ENCODE data around the gene ALDH3A2. TPM values are rescaled to one million over a fixed set of nuclear protein-coding genes. Genes with fewer than 3 reads are reported as not detected.
"Not testable (repeated sequence)": the region's sequence is repeated elsewhere in the genome, so short reads cannot be mapped to it uniquely, and the experiment has no call there.

The ALDH3A2 gene
- total RNA-seq, 1 donor from 2014 or later = 60.4 TPM

DNA sequence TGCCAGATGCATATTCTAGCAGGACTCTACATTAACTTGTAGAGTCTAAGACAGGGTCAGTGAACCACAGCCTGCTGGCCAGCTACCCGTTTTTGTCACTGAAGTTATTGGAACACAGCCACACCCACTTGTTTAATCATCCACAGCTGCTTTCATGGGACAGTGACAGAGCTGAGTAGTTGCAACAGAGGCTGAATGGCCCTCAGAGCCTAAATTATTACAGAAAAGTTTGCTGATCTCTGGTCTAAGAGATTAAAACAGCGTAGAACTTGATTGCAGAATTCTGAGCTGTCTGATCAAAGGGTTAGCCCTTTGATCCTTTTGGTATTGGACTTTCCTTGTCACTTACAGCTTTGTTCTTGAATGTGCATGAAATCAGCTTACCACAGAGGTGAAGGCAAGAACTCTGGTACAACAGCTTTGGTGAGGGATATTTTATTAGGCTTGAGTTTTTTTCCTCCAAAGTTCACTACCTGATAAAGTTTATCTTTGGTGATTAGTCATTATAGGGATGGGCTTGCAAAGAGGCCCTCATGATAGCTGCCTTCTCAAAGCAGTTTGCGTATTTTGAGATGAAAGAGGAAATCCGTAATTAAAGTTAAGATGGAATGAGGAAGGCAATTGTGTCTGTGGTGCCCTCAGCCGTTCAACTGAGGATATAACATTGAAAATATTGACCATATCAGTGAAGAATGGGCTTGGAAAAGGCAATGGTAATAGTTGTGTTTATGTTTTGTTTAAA, 23.6 kb downstream of the ALDH3A2 start:
- DNase-seq (peak; percentile 68), ATAC-seq (peak; percentile 98)
- intact Hi-C loops (cut with micrococcal nuclease) = no loop called here

DNA sequence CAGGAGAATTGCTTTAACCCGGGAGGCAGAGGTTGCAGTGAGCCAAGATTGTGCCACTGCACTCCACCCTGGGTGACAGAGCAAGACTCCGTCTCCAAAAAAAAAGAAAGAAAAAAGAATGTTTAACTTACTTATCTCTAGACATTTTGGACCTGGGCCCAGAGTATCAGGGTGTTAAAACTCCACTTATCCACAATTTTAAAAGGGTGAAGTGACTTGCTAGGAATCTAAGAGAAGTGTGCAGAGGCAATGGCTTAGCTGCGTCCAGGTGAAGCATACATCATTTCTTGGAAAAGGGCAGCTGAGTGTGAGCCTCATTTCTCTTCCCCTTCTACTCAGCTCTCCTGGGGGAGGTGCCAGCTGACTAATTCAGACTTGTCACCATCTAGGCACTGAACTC, 25.1 kb downstream of the ALDH3A2 start:
- ATAC-seq = no peak
- DNase-seq = no peak
- intact Hi-C loops (cut with micrococcal nuclease) = no loop called here

DNA sequence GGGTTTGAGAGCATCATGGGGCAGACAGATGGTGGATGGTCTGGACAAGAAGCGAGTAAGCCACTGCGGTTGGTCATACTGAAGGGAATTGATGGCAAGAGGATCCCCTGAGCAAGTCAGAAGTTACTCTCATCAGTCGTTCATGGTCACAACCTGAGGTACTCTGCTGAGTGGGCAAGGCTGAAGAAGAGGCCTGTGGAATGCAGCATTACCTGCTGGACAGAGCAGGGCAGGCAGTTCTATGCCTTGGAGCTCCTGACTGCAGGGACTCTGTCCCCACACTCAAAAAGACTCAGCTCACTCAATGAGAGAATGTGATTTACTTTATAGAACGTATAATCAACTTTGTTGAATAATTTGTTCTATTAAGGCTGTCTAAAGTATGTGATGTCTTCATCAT, 28.3 kb downstream of the ALDH3A2 start:
- intact Hi-C loops (cut with micrococcal nuclease) = no loop called here
- no peak for DNase-seq
- ATAC-seq = no peak

DNA sequence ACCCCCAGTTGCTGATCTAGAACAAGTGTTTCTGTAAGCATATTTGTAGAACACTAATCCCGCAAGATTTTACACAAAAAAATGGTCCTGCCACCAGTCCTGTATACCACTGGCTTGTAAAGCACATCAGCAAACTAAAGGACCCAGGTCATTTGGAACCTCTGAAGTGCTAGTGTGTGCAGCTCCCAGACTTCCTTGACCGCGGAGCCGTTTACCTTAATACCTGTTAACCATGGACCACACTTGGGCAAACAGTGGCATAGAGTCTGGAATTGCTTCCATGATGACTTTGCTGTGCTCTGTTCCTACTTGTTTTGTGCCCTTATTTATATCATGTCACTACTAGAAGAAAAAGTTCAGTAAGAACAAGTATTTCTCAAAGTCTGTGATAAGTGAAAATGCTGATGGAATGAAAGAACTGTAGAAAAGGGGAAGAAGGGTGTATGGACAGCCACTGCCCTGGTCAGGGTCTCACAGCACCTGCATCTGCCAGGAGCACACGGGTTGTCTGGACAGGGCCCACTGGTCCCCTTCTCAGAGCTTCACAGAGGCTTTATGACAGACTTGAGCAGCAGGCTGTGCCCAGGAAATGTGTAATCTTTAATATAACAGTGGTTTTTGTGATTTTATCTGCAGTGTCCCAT, 29.3 kb downstream of the ALDH3A2 start:
- ATAC-seq = no peak
- intact Hi-C loops (cut with micrococcal nuclease) = no loop called here
- no peak for DNase-seq

DNA sequence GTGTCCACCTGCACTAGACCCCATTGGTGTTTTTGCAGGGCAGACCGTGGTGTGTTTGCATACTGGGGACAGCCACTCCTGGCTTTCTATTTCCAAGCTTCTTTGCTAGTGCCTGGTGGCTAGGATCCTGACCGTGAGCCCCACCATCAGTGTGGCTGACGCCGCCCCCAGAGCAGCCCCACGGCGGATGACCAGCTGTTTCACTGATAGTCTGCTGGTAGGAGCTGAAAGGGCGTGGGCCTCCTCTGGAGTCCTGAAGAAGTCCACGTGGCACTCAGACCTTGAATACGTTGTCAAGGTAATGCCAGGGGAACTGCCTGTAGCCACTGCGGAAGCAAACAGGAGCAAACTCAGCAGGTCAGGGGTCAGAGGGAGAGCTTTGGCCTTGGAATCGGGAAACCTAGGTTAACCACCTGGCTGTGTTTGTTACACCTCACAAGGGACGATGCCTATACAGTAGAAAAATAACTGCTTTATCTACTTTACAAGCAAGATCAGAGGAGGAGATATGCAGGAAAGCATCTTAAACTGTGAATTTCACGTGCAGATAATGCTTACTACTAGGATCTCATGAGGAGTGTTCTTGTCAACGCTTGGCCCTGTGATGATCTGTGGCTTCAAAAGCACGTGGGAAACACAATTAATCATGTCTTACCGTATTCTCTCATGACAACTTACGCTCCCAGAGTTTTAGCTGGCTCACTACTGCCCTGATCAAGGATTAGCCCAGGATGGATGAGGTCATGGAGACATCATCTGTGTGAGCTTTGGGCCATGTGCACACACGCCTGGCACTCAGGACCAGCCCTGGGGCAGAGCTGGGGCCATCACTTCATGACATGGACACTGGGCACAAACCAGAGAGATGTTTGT, 30.3 kb downstream of the ALDH3A2 start:
- ATAC-seq = no peak
- intact Hi-C loops (cut with micrococcal nuclease) = no loop called here

DNA sequence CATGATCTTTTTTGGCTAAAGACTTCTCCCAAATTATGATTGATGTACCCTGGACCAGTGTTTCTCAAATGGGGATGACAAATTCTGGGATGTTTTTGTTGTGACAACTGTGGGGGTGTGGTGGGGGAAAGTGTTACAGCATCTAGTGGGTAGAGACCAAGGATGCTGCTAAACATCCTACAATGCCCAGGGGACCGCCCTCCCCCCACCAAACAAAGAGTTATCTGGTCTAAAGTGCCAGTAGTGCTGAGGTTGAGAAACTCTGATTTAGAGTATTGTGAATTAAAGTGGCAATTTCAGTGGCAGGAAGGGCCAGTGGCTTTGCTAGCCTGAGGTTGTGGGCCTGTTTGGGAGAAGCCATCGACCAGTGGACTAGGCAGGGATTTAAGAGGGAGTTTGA, 34.6 kb downstream of the ALDH3A2 start:
- intact Hi-C loops (cut with micrococcal nuclease) = no loop called here
- ATAC-seq (no peak), DNase-seq (no peak)

More for the DNA sequence above, 30.3 kb downstream of the ALDH3A2 start:
- no peak for DNase-seq

DNA sequence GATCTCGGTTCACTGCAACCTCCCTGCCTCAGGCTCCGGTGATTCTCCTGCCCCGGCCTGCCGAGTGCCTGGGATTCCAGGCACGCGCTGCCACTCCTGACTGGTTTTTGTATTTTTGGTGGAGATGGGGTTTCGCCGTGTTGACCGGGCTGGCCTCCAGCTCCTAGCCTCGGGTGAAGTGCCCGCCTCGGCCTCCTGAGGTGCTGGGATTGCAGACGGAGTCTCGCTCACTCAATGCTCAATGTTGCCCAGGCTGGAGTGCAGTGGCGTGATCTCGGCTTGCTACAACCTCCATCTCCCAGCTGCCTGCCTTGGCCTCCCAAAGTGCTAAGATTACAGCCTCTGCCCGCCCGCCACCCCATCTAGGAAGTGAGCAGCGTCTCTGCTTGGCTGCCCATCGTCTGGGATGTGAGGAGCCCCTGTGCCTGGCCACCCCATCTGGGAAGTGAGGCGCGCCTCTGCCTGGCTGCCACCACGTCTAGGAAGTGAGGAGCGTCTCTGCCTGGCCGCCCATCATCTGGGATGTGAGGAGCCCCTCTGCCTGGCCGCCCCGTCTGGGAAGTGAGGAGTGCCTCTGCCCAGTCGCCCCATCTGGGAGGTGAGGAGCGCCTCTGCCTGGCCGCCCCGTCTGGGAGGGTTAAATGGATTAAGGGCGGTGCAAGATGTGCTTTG, 36.5 kb downstream of the ALDH3A2 start:
- not testable (repeated sequence) for DNase-seq

DNA sequence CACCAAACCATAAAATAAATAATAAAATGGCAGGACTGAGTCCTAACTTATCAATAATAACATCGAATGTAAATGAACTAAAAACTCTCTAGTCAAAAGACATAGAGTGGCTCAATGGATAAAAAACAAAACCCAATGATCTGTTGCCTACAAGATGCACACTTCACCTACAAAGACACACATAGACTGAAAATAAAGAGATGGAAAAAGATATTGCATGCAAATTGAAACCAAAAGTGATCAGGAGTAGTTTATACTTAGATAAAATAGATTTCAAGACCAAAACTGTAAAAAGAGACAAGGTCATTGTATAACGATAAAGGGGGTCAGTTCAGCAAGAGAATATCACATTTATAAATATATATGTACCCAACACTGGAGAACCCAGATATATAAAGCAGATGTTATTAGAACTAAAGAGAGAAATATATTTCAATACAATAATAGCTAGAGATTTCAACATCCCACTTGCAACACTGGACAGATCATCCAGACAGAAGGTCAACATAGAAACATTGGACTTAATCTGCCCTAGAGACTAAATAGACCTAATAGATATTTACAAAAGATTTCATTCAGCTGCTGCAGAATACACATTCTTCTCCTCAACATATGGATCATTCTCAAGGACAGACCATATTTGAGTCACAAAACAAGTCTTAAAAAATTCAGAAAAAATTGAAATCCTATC, 38.0 kb downstream of the ALDH3A2 start:
- intact Hi-C loops (cut with micrococcal nuclease) = no loop called here
- no peak for ATAC-seq
- DNase-seq = no peak

More for the DNA sequence above, 36.5 kb downstream of the ALDH3A2 start:
- ATAC-seq; intact Hi-C loops (cut with micrococcal nuclease): not testable (repeated sequence)

DNA sequence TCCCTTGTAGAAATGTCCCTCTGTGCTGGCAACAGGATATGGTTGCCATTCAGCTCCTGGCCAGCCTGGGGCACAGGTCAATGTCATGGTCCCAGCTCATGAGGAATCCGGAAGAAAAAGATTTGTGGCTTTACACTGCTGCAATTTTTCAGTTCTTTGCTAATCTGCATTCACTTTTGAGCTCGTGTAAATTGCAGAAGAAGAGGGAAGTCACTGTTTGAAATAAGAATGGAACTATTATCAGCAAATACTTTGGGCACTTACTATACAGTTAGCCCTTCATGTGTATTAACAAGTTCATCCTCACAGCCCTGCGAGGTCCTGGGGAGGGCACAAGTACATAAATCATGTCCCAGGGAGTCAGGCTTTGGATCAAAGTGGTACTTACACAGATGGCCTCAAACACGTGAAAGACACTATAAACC, 53.7 kb downstream of the ALDH3A2 start:
- ATAC-seq (no peak), DNase-seq (no peak)
- intact Hi-C loops (cut with micrococcal nuclease) = no loop called here

DNA sequence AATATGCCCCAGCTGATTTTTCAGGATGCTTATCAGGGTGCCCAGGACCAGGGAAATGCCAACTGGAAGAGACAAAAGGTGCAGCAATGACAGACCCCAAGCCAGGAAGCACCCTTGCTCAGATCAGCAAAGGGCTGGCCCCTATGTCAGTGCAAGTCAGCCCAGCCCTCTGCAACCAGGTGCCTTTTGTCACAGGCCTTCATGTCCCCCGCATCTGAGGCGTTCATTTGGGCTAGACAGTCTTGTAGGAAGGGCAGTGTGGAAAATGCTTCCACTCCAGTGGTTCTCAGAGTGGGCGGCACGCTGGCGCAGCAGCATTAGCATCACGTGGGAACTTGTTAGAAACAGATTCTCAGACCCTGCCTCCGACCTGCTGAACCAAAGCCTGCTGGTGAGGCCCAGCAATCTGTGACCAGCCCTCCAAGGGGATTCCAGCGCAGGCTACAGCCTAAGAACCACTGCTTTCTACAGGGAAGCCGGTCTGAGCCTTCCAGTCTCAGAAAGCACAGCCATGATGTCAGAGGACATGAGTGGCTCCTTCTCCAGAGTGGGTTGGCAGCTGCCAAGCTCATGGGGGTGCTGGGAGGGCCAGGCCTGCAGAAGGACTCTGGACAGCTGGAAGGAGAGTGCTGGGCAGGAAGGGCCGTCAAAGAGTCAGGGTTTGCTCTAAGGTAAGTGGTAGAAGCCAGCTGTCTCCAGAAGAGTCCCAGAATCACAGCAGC, 54.7 kb downstream of the ALDH3A2 start:
- DNase-seq = no peak
- intact Hi-C loops (cut with micrococcal nuclease) = no loop called here
- peak; percentile 70 for ATAC-seq

DNA sequence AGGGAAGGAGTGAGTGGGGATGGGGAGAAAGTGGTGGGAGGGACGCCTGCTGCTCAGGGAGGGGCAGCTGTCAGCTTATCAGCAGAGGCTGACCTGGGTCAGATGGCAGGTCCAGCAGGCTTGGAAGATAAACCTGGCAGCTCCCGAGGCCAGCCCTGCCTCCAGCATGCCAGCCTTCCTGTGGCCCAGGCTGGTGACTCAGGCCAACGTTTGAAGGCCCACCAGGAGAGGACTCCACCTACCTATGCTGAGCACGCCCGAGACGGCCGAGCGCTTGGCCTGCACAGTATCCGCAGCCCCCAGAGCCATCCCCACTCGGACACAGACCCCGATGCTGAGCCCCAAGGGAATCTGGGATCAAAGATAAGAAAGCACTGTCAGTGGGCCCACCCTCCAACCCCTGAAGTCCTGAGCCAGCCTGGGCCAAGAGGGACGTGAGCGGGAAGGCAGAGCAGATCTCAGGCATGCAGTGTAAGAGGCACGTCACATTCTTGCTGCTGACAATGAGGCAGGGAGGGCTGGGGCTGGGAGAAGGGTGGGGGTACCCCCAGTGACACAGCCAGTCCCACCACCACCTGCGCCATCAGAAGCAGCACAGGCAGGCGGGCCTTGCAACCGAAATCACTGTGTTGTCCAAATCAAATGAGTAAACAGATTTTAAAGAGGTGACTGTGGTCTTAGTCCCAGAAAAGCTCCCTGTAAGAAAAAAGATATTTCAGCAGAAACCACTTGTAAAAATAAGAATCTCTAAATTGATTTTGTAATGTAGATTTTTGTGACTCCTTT, 55.5 kb downstream of the ALDH3A2 start:
- DNase-seq (peak; percentile 55), ATAC-seq (peak; percentile 65)
- intact Hi-C loops (cut with micrococcal nuclease) = no loop called here

DNA sequence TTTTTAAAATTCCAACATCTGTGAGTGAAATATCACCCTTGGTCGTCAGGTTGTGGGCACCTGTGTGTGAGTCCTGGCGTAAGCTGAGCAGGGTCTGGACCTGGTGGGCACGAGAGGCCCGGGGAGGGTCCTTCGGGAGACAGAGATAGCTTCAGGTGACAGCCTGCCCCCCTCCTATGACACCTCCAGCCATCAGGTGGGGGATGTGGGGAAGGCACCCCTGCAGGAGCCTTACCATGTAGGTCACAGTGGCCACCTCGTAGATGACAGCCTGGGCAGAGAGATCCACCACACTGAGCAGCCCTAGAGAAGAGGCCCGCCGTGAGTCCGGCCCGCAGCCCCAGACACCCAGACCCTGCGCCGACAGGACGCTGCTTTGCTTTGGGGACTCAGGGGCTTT, 56.6 kb downstream of the ALDH3A2 start:
- DNase-seq = no peak
- ATAC-seq = no peak
- intact Hi-C loops (cut with micrococcal nuclease) = no loop called here

DNA sequence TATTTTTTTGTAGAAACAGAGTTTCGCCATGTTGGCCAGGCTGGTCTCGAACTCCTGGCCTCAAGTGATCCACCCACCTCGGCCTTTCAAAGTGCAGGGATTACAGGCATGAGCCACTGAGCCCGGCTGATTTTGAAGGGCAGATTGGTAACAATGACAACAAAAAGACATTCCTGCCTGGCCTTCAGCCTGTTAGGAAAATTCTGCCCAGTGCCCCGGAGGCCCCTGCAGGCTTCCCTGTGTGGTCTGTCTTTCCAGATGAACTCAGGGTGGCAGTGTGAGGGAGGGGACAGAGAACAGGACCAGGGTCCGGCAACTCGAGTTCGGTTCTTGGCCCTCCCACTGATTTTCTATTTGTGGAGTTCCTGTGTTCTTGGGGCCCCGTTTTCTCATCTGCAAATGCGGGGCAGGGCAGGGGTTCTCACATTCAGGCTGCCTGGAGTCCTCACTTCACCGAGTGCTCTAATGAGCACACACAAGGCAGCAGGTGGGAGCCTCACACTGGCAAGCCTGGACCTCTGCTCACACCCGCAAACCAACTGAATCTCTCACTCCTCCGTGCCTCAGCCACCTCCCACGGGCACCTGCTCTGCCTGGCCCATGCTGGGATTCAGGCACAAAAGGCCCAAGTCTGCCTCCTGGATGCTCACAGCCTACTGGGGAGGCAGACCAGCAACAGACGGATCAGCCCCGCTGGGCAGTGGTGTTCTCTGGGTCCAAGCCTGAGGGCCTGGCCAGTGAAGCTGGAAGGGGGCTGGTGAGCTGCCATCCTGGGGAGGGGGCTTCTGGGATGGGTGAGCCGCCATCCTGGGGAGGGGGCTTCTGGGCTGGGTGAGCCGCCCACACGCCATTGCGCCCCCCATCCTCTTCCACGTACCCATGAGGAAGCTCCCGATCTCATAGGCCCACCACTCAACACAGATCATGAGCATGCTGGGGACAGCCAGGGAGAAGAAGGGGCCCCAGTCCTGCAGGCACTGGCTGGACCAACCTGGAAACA, 57.5 kb downstream of the ALDH3A2 start:
- intact Hi-C loops (cut with micrococcal nuclease) = no loop called here
- DNase-seq (no peak), ATAC-seq (no peak)

DNA sequence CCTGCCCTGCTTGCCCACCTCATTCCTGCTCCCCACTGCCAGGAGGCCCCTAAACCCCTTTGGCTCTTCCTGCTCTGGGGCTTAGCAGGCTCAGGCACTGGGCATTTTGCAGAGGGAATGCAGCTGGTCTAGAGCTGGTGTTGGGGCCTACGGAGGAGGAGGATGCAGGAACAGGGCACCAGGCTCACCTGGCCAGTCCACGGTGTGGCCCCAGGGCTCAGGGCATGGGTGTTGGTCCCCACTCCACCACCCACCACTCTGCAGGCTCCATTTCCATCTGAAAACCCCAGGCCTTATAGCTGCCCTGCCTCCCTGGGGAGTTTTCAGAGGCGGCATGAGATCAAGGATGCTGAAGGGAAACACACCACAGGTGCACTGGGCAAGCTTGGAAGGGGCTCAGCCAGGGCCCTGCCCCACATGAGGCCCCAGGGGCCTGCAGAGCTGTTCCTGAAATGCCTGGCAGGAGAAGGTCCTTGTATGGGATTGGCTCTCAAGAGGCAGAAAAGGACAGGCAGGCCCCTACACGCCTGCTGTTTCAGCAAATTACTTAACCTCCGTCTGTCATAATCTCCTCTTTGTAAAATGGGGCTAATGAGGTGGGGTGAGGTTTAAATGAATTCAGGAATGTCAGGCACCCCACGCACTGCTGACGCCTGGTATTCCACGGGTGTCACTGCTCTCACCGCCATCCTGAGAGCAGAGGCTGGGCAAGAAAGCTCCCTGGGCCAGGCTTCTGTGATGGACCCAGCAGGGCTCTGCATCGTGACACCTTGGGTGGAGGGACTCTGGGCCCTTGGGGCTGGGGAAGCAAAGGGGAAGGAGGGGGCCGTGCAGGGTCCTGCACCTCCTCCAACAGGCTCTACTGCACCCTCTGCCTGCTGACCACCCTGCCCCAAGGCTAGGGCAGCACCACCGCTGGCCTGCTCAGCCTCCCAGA, 58.5 kb downstream of the ALDH3A2 start:
- no peak for DNase-seq
- intact Hi-C loops (cut with micrococcal nuclease) = no loop called here
- no peak for ATAC-seq

DNA sequence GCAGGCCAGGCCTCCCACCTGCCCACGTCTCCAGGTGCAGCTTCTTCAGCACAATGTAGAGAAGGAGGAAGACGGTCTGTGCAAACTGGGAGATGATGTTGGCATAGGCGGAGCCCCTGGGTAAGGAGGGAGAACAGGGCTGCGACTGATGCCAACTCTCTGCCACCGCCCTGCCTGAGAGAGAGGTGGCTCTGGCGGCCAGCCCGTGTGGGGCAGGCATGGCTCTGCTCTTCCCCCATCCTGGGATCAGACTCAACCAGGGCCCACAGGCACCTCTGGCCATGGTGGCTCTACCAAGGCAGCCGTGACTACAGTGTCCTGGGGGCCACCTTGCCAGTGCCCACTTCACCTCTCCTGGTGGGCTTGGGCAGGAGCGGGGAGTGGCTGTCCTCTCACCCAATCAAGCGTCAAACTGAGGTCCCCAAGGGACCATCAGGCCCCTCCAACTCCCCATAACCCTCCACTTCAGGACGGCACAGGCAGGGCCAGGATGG, 59.2 kb downstream of the ALDH3A2 start:
- ATAC-seq = peak; percentile 78
- intact Hi-C loops (cut with micrococcal nuclease) = no loop called here

More for the DNA sequence above, 59.2 kb downstream of the ALDH3A2 start:
- peak; percentile 64 for DNase-seq
